AG04449 (cell line): ENCODE measurements around the gene PAX7.
"Not testable (repeated sequence)": the region's sequence is repeated elsewhere in the genome, so short reads cannot be mapped to it uniquely, and the experiment has no call there.

Experiments
- CTCF ChIA-PET: fragments of 350-600 bp; formaldehyde crosslinking; extraction: SDS; loops from one replicate; lab custom pipeline; 2021; ENCODE audit warnings: antibody characterized with exemption; lab: Yijun Ruan, JAX
- POLR2A ChIA-PET: fragments of 400-600, 350-600 bp; formaldehyde crosslinking; extraction: SDS; loops from one replicate; lab custom pipeline; 2020; ENCODE audit warnings: antibody characterized with exemption, inconsistent platforms; lab: Yijun Ruan, JAX
- DNase-seq: peaks from one replicate; pipeline ENCODE4 v3.0.0-alpha.2; 2010; ENCODE audit warnings: low read depth, low spot score
- H3K4me3 ChIP-seq: 2 replicates; pipeline ENCODE4 v1.5.1; 2011; ENCODE audit warnings: low read depth, mild to moderate bottlenecking, control low read depth, low read length
- TF ChIP-seq, protein P1 (sequence below): IDR thresholded peaks from one replicate; pipeline ENCODE4 v1.5.1; 2011; ENCODE audit warnings: mild to moderate bottlenecking, moderate library complexity, low read length, control low read depth, inconsistent platforms; ENCODE audit not compliant: insufficient read depth; ENCODE audit errors: missing control alignments

PAX7 gene

DNA sequence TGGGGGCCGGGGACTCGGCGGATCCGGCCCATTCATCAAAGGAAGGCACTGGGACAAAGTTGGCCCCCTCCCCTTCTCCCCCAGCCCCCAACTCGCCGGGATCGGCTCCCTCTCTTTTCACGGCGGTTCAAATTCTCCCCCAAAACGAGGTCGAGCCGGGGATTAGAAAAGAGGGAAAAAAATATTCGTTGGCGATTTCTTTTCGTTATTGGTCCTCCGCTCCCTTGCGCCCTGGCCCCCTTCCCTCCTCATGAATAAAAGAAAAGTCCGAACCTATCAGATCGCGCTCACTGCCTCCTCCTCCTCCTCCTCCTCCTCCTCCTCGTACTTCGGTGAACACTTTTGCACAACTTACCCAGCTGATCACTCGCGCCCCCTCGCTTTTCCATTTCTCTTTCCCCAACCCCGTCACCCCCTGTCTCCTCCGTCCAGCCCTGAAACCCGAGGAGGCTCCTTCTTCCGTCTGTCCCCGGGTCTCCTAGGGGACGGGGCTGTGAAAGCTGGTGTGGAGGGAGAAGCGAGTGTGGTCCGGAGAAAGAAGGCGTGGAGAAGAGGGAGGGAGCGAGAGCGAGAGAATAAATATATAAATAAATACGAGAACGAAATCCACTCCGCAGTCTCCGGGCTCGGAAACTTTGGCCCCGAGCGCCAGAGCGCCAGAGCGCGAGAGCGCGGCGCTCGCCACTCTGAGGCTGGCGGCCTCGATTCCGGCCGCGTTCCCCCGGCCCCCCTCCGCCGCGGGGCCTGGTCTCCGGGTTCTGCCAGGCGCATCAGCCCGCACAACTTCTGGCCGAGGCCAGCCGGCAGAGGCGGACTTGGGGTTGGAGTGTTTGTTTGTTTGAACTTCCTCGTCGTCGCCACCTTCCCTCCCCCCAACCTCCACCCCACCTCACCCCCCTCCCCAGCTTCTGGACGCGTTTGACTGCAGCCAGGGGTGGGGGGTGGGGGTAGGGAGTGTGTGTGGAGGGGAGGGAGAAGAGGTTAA lies at the start of gene PAX7:
Gene PAX7 (plus strand): TSS at position 336 of the 985 bp plus-strand sequence. CDS start 758 bp downstream, outside the sequence.
- ChIA-PET POLR2A (no interaction called here), CTCF (no interaction called here)
- TF ChIP-seq, protein P1, sequence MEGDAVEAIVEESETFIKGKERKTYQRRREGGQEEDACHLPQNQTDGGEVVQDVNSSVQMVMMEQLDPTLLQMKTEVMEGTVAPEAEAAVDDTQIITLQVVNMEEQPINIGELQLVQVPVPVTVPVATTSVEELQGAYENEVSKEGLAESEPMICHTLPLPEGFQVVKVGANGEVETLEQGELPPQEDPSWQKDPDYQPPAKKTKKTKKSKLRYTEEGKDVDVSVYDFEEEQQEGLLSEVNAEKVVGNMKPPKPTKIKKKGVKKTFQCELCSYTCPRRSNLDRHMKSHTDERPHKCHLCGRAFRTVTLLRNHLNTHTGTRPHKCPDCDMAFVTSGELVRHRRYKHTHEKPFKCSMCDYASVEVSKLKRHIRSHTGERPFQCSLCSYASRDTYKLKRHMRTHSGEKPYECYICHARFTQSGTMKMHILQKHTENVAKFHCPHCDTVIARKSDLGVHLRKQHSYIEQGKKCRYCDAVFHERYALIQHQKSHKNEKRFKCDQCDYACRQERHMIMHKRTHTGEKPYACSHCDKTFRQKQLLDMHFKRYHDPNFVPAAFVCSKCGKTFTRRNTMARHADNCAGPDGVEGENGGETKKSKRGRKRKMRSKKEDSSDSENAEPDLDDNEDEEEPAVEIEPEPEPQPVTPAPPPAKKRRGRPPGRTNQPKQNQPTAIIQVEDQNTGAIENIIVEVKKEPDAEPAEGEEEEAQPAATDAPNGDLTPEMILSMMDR, result no peak
- H3K4me3 ChIP-seq, result no peak within 1 kb of the TSS
- DNase-seq, result no peak

DNA sequence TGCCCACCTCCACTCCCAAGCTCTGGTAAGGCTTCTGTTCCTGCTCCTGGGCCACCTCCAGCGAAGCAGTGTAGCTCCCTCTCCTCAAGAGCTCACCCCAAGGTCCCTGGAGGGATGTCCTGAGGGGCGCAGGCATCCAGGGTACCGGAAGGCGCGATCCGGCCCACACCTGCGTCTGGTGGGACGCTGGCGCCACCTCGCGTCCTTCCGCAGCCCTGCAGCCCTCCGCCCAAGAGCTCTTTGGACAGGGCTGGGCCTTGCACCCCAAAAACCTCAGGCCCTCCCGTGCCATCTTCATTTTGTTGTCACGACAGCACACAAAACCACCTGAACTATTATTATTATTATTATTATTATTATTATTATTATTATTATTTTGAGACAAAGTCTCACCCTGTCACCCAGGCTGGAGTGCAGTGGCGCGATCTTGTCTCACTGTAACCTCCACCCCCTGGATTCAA lies 49.2 kb upstream of the PAX7 start:
- DNase-seq, result no peak
- ChIA-PET POLR2A (no interaction called here), CTCF (interaction anchor here (0.7 to 3.8 kb wide), 15 partner anchors 8 to 1163 kb away, joined by 3 to 22 read pairs (median 4); no protein-coding TSS in a partner anchor)
- no peak overlapping the region for H3K4me3 ChIP-seq
- TF ChIP-seq, protein P1, result peak; percentile 79

DNA sequence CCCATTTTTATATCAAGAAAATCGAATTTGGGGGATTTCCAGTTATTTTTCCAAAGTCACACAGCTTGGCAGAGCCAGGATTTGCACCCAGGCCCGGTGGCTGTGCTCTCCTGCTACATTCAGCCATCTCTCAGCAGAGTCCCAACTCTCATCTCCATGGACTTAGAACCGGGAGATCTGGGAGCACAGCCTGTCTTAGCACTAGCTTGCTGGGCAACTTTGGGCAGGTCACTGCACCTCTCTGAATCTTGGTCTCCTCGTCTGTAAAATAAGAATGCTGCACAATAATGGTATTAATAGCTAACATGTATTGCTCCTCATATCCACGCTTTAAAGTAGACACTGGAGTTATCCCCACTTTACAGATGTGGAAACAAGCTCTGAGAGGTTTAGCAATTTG lies 47.8 kb upstream of the PAX7 start:
- ChIA-PET POLR2A (no interaction called here), CTCF (interaction anchor here (2.0 to 3.8 kb wide), 4 partner anchors 14 to 921 kb away, joined by 5 to 22 read pairs (median 11); no protein-coding TSS in a partner anchor)
- TF ChIP-seq, protein P1, result no peak

DNA sequence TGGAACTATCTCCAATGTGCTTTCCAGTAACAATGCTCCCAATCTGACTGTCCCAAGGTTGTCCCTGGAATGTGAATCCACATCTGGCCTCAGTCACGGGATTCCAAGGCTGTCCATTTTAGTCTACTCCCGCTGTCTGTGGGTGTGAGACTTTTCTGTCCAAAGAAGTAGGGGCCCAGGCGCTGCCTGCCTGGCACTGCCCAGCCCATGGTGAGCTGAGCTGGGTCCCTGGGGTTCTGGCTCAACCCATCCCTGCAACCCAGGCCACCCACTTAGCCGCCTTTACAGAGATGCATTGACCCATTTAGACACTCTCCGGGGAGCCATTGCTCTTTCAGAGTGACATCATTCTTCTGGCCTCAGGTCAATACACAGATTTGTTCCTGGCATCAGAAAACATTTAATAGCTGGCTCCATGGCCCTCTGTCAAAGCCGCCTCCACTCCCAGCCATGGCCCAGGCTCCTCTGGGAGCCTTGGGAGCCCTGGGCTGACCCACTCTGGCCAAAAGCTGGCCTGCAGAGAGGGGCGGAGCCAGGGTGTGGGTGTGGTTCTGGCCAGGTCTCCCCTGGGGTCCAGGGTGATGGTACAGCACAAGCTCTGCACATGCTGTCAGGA lies 47.2 kb upstream of the PAX7 start:
- no peak for DNase-seq
- ChIA-PET CTCF (interaction anchor here (1.0 to 3.8 kb wide), 3 partner anchors 8 to 922 kb away, joined by 4 to 22 read pairs (median 11); no protein-coding TSS in a partner anchor), POLR2A (no interaction called here)
- no peak overlapping the region for H3K4me3 ChIP-seq
- TF ChIP-seq, protein P1, result no peak

More for the DNA sequence above, 47.8 kb upstream of the PAX7 start:
- DNase-seq, result no peak
- H3K4me3 ChIP-seq, result no peak overlapping the region

DNA sequence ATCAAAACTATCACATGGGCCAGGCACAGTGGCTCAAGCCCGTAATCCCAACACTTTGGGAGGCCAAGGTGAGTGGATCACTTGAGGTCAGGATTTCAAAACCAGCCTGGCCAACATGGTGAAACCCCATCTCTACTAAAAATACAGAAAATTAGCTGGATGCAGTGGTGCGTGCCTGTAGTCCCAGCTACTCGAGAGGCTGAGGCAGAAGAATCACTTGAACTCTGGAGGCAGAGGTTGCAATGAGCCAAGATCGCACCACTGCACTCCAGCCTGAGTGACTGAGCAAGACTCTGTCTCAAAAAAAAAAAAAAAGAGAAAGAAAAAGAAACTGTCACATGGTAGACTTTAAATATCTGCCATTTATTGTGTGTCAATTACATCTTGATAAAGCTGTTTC lies 44.6 kb upstream of the PAX7 start:
- H3K4me3 ChIP-seq, DNase-seq, POLR2A ChIA-PET: not testable (repeated sequence)
- CTCF ChIA-PET, result interaction anchor here (5.4 to 5.8 kb wide), 2 partner anchors 10 to 13 kb away, joined by 24 to 44 read pairs; no protein-coding TSS in a partner anchor

DNA sequence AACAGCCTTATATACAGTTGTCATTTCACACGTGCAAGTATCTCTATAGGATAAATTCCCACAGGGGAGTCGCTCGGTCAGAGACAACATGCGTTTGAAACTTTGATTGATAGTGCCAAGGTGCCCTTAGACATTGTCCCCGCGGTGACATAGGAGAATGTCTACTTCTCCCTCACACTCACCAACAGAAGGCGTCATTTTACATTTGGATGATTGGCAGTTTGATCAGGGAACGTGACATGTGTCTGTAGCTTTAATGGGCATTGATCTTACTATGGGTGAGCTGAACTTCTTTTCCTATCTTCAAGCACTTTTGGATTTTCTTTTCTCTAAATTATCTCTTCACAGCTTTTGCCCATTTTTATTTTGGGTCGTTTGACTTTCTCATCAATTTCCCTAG lies 42.6 kb upstream of the PAX7 start:
- ChIA-PET CTCF (interaction anchor here (1.2 to 5.8 kb wide), 5 partner anchors 11 to 287 kb away, joined by 3 to 44 read pairs (median 7); no protein-coding TSS in a partner anchor), POLR2A (no interaction called here)
- H3K4me3 ChIP-seq, result no peak overlapping the region
- TF ChIP-seq, protein P1, result no peak
- no peak for DNase-seq
